B cell (primary cell): ENCODE measurements around the gene NOC2L. TPM values are rescaled to one million over a fixed set of nuclear protein-coding genes. Genes with fewer than 3 reads are reported as not detected.

ENCODE experiments used
- ATAC-seq: fragments of 200-7000 bp; cut with Tn5 transposase; one replicate; pipeline ENCODE4 v1.10.0; 2021; ENCODE audit warnings: low read depth, mild to moderate bottlenecking, moderate number of reproducible peaks, moderate library complexity
- CTCF ChIA-PET: fragments of 350-600 bp; sonication (Branson Sonifier 250); formaldehyde crosslinking; loops from one replicate; lab custom pipeline; 2021; ENCODE audit warnings: antibody characterized with exemption, inconsistent platforms; lab: Charles Lee
- POLR2A ChIA-PET: fragments of 350-600 bp; sonication (Branson Sonifier 250); formaldehyde crosslinking; loops from one replicate; lab custom pipeline; 2021; ENCODE audit warnings: antibody characterized with exemption; lab: Charles Lee
- DNase-seq: peaks from one replicate; pipeline ENCODE4 v3.0.0; 2013
- H2AFZ ChIP-seq: 2 replicates; pipeline ENCODE4 v1.6.1; 2012; ENCODE audit warnings: mild to moderate bottlenecking, low read depth, low read length; ENCODE audit not compliant: insufficient read depth, poor library complexity, severe bottlenecking
- H3K27ac ChIP-seq, 2 donors: 1 replicate in 1 of 2; 2 replicates in 1 of 2; pipeline ENCODE4 v1.5.1; 2012 to 2013; ENCODE audit warnings: low read length in 2 of 2, mild to moderate bottlenecking in 2 of 2, moderate library complexity in 1 of 2
- H3K27me3 ChIP-seq, 4 experiments: fragments of 200-600 bp in 1 of 4; sonication (generic) in 1 of 4; replicated peaks in 1 of 4; 1 replicate in 2 of 4; 2 replicates in 2 of 4; pipeline versions ENCODE4 v1.6.1 to v1.7.0; 2013 to 2016; ENCODE audit warnings: low read length in 3 of 4, mild to moderate bottlenecking in 2 of 4, mixed read lengths in 1 of 4, moderate library complexity in 1 of 4; ENCODE audit not compliant: insufficient read depth in 4 of 4, control insufficient read depth in 3 of 4; ENCODE audit errors: control extremely low read depth in 1 of 4
- H3K36me3 ChIP-seq, 2 experiments: replicated peaks in 1 of 2; 1 replicate in 1 of 2; 2 replicates in 1 of 2; pipeline versions ENCODE4 v1.6.1 to v1.7.1; 2013; ENCODE audit warnings: low read length in 1 of 2; ENCODE audit not compliant: insufficient read depth in 2 of 2, control insufficient read depth in 1 of 2; ENCODE audit errors: control extremely low read depth in 1 of 2, extremely low read depth in 1 of 2
- H3K4me1 ChIP-seq, 2 donors: fragments of 200-600 bp in 1 of 2; sonication (generic) in 1 of 2; 1 replicate in 1 of 2; 2 replicates in 1 of 2; pipeline versions ENCODE4 v1.5.1 to v1.6.1; 2013 to 2017; ENCODE audit warnings: low read length in 2 of 2; ENCODE audit not compliant: control insufficient read depth in 2 of 2, insufficient read depth in 2 of 2
- H3K4me2 ChIP-seq: replicated peaks from 2 replicates; pipeline ENCODE3; 2012; ENCODE audit warnings: mild to moderate bottlenecking, low read depth, low read length; ENCODE audit not compliant: poor library complexity, severe bottlenecking
- H3K4me3 ChIP-seq, 5 experiments: fragments of 200-600 bp in 1 of 5; sonication (generic) in 1 of 5; 1 replicate in 3 of 5; 2 replicates in 2 of 5; pipeline versions ENCODE4 v1.5.1 to v1.7.0; 2011 to 2016; ENCODE audit warnings: low read length in 4 of 5, mild to moderate bottlenecking in 4 of 5, low read depth in 2 of 5, control low read depth in 1 of 5, moderate library complexity in 1 of 5; ENCODE audit not compliant: insufficient read depth in 1 of 5; ENCODE audit errors: control extremely low read depth in 1 of 5, extremely low read depth in 1 of 5
- H3K79me2 ChIP-seq: fragments of 200-600 bp; sonication (generic); one replicate; pipeline ENCODE4 v1.6.0; 2016; ENCODE audit warnings: low read length; ENCODE audit not compliant: control insufficient read depth, insufficient read depth
- H3K9ac ChIP-seq: fragments of 200-600 bp; sonication (generic); 2 replicates; pipeline ENCODE4 v1.6.1; 2017; ENCODE audit warnings: mild to moderate bottlenecking, low read length, moderate library complexity
- H3K9me3 ChIP-seq, 3 donors: one replicate each; pipeline versions ENCODE4 v1.6.1 to v1.7.1; 2013; ENCODE audit warnings: low read length in 2 of 3; ENCODE audit not compliant: control insufficient read depth in 2 of 3, insufficient read depth in 1 of 3; ENCODE audit errors: control extremely low read depth in 1 of 3
- H4K20me1 ChIP-seq: 2 replicates; pipeline ENCODE4 v1.6.0; 2012; ENCODE audit warnings: mild to moderate bottlenecking, low read length; ENCODE audit not compliant: insufficient read depth, control insufficient read depth, poor library complexity, severe bottlenecking
- H3K27ac Mint-ChIP-seq: one replicate; pipeline ENCODE4 v1.8.0; 2021; ENCODE audit warnings: mixed read lengths
- H3K27me3 Mint-ChIP-seq: one replicate; pipeline ENCODE4 v1.8.0; 2021; ENCODE audit warnings: mixed read lengths
- H3K4me1 Mint-ChIP-seq: one replicate; pipeline ENCODE4 v1.8.0; 2021; ENCODE audit warnings: mixed read lengths
- H3K4me3 Mint-ChIP-seq: one replicate; pipeline ENCODE4 v1.8.0; 2021; ENCODE audit warnings: mixed read lengths
- H3K9me3 Mint-ChIP-seq: one replicate; pipeline ENCODE4 v1.8.0; 2022; ENCODE audit warnings: mixed read lengths; ENCODE audit not compliant: insufficient read depth
- EZH2 ChIP-seq: IDR thresholded peaks from 2 replicates; pipeline ENCODE4 v1.6.1; 2012; ENCODE audit warnings: borderline replicate concordance, low read depth, mild to moderate bottlenecking, moderate library complexity, low read length; ENCODE audit not compliant: insufficient read depth, poor library complexity, severe bottlenecking
- WGBS: methylation state at CpG from one replicate; pipeline ENCODE4 v1.1.5; 2013; ENCODE audit warnings: missing lambda C conversion rate; ENCODE audit not compliant: insufficient coverage; 5-methylcytosine and 5-hydroxymethylcytosine counted together
- intact Hi-C: fragments of 100-400 bp; cut with micrococcal nuclease; formaldehyde crosslinking; loops from one replicate; pipeline ENCODE4 v1.10.0; 2022
- polyA plus RNA-seq: library from polyadenylated mRNA; depleted of rRNA; stranded (reverse); fragments of >200 nt; gene quantifications from 2 replicates; pipeline ENCODE4 v1.2.3, GENCODE V29; 2012
- total RNA-seq, 2 donors: library from RNA; stranded (reverse); fragments of 120-200 nt in 1 of 2; gene quantifications; 1 replicate in 1 of 2; 2 replicates in 1 of 2; pipeline versions ENCODE4 v1.2.3 to v1.2.4, GENCODE V29; 2013 to 2022
- TF ChIP-seq, protein P1 (sequence below): fragments of 200-600 bp; IDR thresholded peaks from one replicate; pipeline ENCODE4 v1.8.0; 2022; ENCODE audit warnings: antibody characterized with exemption, mild to moderate bottlenecking

The NOC2L gene
- total and polyA plus RNA-seq, 2 donors (not counting 1 experiment from before 2014, with no cell fraction given): 48.0 to 64.1 TPM

- H3K4me1 ChIP-seq: peaks cover 22 to 30% of the 10 kb centered on the region in 2 donors
- TF ChIP-seq, protein P1, sequence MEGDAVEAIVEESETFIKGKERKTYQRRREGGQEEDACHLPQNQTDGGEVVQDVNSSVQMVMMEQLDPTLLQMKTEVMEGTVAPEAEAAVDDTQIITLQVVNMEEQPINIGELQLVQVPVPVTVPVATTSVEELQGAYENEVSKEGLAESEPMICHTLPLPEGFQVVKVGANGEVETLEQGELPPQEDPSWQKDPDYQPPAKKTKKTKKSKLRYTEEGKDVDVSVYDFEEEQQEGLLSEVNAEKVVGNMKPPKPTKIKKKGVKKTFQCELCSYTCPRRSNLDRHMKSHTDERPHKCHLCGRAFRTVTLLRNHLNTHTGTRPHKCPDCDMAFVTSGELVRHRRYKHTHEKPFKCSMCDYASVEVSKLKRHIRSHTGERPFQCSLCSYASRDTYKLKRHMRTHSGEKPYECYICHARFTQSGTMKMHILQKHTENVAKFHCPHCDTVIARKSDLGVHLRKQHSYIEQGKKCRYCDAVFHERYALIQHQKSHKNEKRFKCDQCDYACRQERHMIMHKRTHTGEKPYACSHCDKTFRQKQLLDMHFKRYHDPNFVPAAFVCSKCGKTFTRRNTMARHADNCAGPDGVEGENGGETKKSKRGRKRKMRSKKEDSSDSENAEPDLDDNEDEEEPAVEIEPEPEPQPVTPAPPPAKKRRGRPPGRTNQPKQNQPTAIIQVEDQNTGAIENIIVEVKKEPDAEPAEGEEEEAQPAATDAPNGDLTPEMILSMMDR: no peak
- no peak for TF ChIP-seq EZH2
- intact Hi-C loops: no loop called here
- no peak overlapping the region for H2AFZ ChIP-seq
- ATAC-seq (no peak), DNase-seq (peak; percentile 16)
- no peaks in the 10 kb centered on the region for H3K79me2 ChIP-seq
- H4K20me1 ChIP-seq: no peaks in the 10 kb centered on the region
- H3K4me3 ChIP-seq: no peak overlapping the region
- H3K27me3 ChIP-seq: peaks cover 0 to 57% (median 18%) of the 10 kb centered on the region in 4 experiments
- H3K36me3 ChIP-seq: no peaks in the 10 kb centered on the region
- peaks cover 47% of the 10 kb centered on the region for H3K27me3 Mint-ChIP-seq
- no peak overlapping the region for H3K27ac Mint-ChIP-seq
- H3K4me2 ChIP-seq: no peak overlapping the region
- 89% methylated on average over 10 of the region's 10 CpGs for WGBS
- peaks cover 26% of the 10 kb centered on the region for H3K4me1 Mint-ChIP-seq
- H3K9ac ChIP-seq: no peak overlapping the region
- H3K9me3 ChIP-seq: peaks cover 0 to 20% (median 0%) of the 10 kb centered on the region in 3 donors
- no peak overlapping the region for H3K27ac ChIP-seq
- ChIA-PET POLR2A (no interaction called here), CTCF (interaction anchor here (1.2 kb wide), 1 partner anchor 11 kb away, joined by 3 read pairs; no protein-coding TSS in a partner anchor)
- peak overlapping the region; percentile 57 for H3K4me3 Mint-ChIP-seq
- H3K9me3 Mint-ChIP-seq: no peaks in the 10 kb centered on the region
Measured at GRCh38 chr1:903305-903704, 55.8 kb downstream of the NOC2L start.

- no peak overlapping the region for H3K27ac ChIP-seq
- H3K9ac ChIP-seq: no peak overlapping the region
- H3K36me3 ChIP-seq: no peaks in the 10 kb centered on the region
- ATAC-seq (no peak), DNase-seq (no peak)
- H3K4me1 ChIP-seq: peaks cover 22 to 30% of the 10 kb centered on the region in 2 donors
- intact Hi-C loops: no loop called here
- H4K20me1 ChIP-seq: no peaks in the 10 kb centered on the region
- ChIA-PET CTCF (interaction anchor here (0.7 to 1.2 kb wide), 3 partner anchors 10 to 73 kb away, joined by 3 read pairs; no protein-coding TSS in a partner anchor), POLR2A (no interaction called here)
- peaks cover 0 to 58% (median 20%) of the 10 kb centered on the region in 4 experiments for H3K27me3 ChIP-seq
- H3K9me3 ChIP-seq: peaks cover 0 to 21% (median 0%) of the 10 kb centered on the region in 3 donors
- no peak overlapping the region for H2AFZ ChIP-seq
- no peak overlapping the region for H3K27ac Mint-ChIP-seq
- H3K4me2 ChIP-seq: no peak overlapping the region
- no peak overlapping the region for H3K4me3 ChIP-seq
- peaks cover 52% of the 10 kb centered on the region for H3K27me3 Mint-ChIP-seq
- peaks cover 29% of the 10 kb centered on the region for H3K4me1 Mint-ChIP-seq
- no peaks in the 10 kb centered on the region for H3K9me3 Mint-ChIP-seq
- TF ChIP-seq EZH2: no peak
- TF ChIP-seq, protein P1: no peak
- H3K79me2 ChIP-seq: no peaks in the 10 kb centered on the region
- 95% methylated on average over 21 of the region's 21 CpGs for WGBS
- H3K4me3 Mint-ChIP-seq: peak overlapping the region; percentile 57
Measured at GRCh38 chr1:902802-903201, 56.3 kb downstream of the NOC2L start.
